Left lung (tissue), 10 donors: ENCODE measurements around the gene APMAP. TPM values are rescaled to one million over a fixed set of nuclear protein-coding genes. Genes with fewer than 3 reads are reported as not detected.

ENCODE experiments used
- ATAC-seq: fragments of 200-7000 bp; cut with Tn5 transposase; one replicate; pipeline ENCODE4 v1.9.1; 2020; ENCODE audit warnings: moderate library complexity
- DNase-seq, 4 donors: peaks; one replicate each; pipeline ENCODE4 v3.0.0-alpha.2; 2013 to 2020
- H3K27ac ChIP-seq, 2 donors: fragments of 200-600 bp; sonication (generic) in 1 of 2; one replicate each; pipeline versions ENCODE4 v1.5.0 to v1.8.0; 2020 to 2021
- H3K27me3 ChIP-seq, 2 donors: fragments of 200-600 bp; sonication (generic) in 1 of 2; one replicate each; pipeline versions ENCODE4 v1.5.0 to v1.8.0; 2020 to 2021
- H3K36me3 ChIP-seq, 2 donors: fragments of 200-600 bp; sonication (generic) in 1 of 2; one replicate each; pipeline versions ENCODE4 v1.5.0 to v1.8.0; 2020 to 2021
- H3K4me1 ChIP-seq, 2 donors: fragments of 200-600 bp; one replicate each; pipeline ENCODE4 v1.8.0; 2021
- H3K4me3 ChIP-seq, 2 donors: fragments of 200-600 bp; sonication (generic) in 1 of 2; one replicate each; pipeline versions ENCODE4 v1.5.0 to v1.8.0; 2020 to 2021; ENCODE audit warnings: mild to moderate bottlenecking in 1 of 2
- H3K9me3 ChIP-seq, 2 donors: fragments of 200-600 bp; sonication (generic) in 1 of 2; one replicate each; pipeline versions ENCODE4 v1.5.0 to v1.8.0; 2020 to 2021
- CTCF ChIP-seq, 2 donors: fragments of 200-600 bp; sonication (generic) in 1 of 2; IDR thresholded peaks; one replicate each; pipeline versions ENCODE4 v1.5.0 to v1.8.0; 2021; ENCODE audit warnings: antibody characterized with exemption in 2 of 2
- intact Hi-C, 2 donors: fragments of 100-400 bp; cut with DNase I; formaldehyde crosslinking; loops; one replicate each; pipeline versions ENCODE4 v1.11.2 to v1.14.2; 2022
- polyA plus RNA-seq, 6 donors: library from polyadenylated mRNA; unstranded; fragments of 120-200 nt; gene quantifications; one replicate each; pipeline ENCODE4 v1.2.1, GENCODE V29; 2013; ENCODE audit not compliant: insufficient read length in 6 of 6
- total RNA-seq, 2 donors: library from RNA; stranded (reverse); fragmentation: NEBNext Ultra II Directional; extraction: Animal tissue kit (Norgen Biotek cat#: 25700); gene quantifications; one replicate each; pipeline ENCODE4 v1.2.1, GENCODE V29; 2021
- donor health status: DM: no; HTN: yes; CAD: no.
- donor health status: DM: no; HTN: no; CAD: no.

Gene APMAP
- total and polyA plus RNA-seq, 8 donors = 76.2 to 90.2 (median 83.1) TPM

- H3K27ac ChIP-seq = no peak overlapping the region
- no peak for TF ChIP-seq CTCF (IDR thresholded peaks at IDR 0.05)
- H3K27me3 ChIP-seq = no peaks in the 10 kb centered on the region
- no peaks in the 10 kb centered on the region for H3K4me1 ChIP-seq
- H3K9me3 ChIP-seq = no peaks in the 10 kb centered on the region
- no peak for DNase-seq
- ATAC-seq = no peak
- peaks cover 0 to 100% of the 10 kb centered on the region in 2 donors for H3K36me3 ChIP-seq
- no peak overlapping the region for H3K4me3 ChIP-seq
- intact Hi-C loops = no loop called here
These were observed 24.2 kb downstream of the APMAP start for GRCh38 chr20:24968278-24968800.

DNA sequence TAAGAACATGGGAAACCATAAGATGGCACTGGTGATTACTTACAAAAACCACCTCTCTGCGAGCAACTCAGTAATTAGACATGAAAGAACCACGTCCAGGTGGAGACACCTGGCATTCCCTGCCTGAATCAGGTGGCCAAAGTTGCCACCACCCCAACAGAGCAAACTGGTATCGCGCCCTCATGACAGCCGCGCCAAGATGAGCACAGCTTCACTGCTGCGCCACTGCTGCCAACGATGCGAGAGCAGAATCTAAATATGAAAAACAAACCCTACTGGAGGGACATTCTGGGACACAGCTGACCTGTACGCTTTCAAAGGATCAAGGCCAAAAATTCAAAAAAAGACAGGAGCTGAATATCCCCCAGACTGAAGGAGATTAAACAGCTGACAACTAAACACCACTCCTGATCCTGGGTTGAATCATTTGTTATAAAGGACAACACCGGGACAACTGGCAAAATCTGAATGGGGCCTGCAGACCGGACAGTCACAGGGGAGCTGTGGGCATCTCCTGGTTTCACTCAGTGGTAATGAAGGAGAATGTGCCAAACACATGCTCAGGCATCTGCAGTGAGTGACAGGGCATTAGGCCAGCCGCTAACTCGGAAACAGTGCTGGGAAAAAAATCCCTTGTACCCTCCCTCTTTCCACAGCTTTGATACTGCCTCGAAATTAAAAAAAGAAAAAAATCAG, 26.1 kb downstream of the APMAP start:
- DNase-seq = no peak
- Histone ChIP-seq H3K4me3 (no peak overlapping the region), H3K27ac (no peak overlapping the region), H3K4me1 (no peaks in the 10 kb centered on the region), H3K9me3 (no peaks in the 10 kb centered on the region), H3K27me3 (no peaks in the 10 kb centered on the region), H3K36me3 (peaks cover 0 to 97% of the 10 kb centered on the region in 2 donors)
- ATAC-seq = no peak
- no peak for TF ChIP-seq CTCF (IDR thresholded peaks at IDR 0.05)
- intact Hi-C loops = no loop called here

- no peak for ATAC-seq
These were observed 27.3 kb downstream of the APMAP start for GRCh38 chr20:24965065-24965919.

DNA sequence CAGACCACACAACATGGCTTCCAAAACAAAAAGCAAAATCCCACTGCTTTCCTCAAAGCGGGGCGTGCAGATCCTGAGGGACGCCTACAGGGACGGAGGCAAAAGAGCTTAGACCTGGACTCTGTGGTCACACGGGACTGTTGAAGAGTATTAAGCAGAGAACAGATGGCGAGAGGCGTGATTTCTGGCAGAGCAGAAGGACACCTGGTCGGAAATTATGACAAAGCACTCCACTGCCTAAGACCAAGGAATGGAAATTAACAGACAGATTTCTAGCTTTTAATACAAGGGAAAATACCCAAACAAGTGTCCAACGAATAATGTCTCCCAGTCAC, 28.1 kb downstream of the APMAP start:
- no peak overlapping the region for H3K27ac ChIP-seq
- no peak overlapping the region for H3K4me3 ChIP-seq
- no peaks in the 10 kb centered on the region for H3K27me3 ChIP-seq
- DNase-seq = no peak
- H3K36me3 ChIP-seq = peaks cover 0 to 97% of the 10 kb centered on the region in 2 donors
- H3K4me1 ChIP-seq = no peaks in the 10 kb centered on the region
- no peak for ATAC-seq
- intact Hi-C loops = no loop called here
- no peaks in the 10 kb centered on the region for H3K9me3 ChIP-seq
- TF ChIP-seq CTCF (IDR thresholded peaks at IDR 0.05) = no peak

More at GRCh38 chr20:24965065-24965919, 27.3 kb downstream of the APMAP start:
- no peak for TF ChIP-seq CTCF (IDR thresholded peaks at IDR 0.05)
- peaks cover 0 to 97% of the 10 kb centered on the region in 2 donors for H3K36me3 ChIP-seq
- no peaks in the 10 kb centered on the region for H3K27me3 ChIP-seq
- intact Hi-C loops = no loop called here
- no peak overlapping the region for H3K4me3 ChIP-seq
- no peaks in the 10 kb centered on the region for H3K9me3 ChIP-seq
- H3K27ac ChIP-seq = no peak overlapping the region
- no peak for DNase-seq
- H3K4me1 ChIP-seq = no peaks in the 10 kb centered on the region
